HG03342 (cell line): Measurements from ENCODE around the gene MPO.

Source experiments
- ATAC-seq: cut with Tn5 transposase; IDR thresholded peaks from one replicate; pipeline ENCODE4 v1.9.1; 2021; ENCODE audit warnings: mild to moderate bottlenecking, moderate library complexity; ENCODE audit not compliant: unreplicated experiment

Gene MPO

GRCh38 chr17:58319173-58320162, 38.7 kb upstream of the MPO start:
- ATAC-seq = no peak

GRCh38 chr17:58318627-58319172, 38.0 kb upstream of the MPO start:
- no peak for ATAC-seq

- ATAC-seq = no peak
These were observed 37.3 kb upstream of the MPO start for GRCh38 chr17:58318065-58318481.

GRCh38 chr17:58317421-58318064, 36.8 kb upstream of the MPO start:
- peak; percentile 61 for ATAC-seq

GRCh38 chr17:58316260-58316960, 35.7 kb upstream of the MPO start:
- no peak for ATAC-seq

- no peak for ATAC-seq
These were observed 35.0 kb upstream of the MPO start for GRCh38 chr17:58315750-58316149.

GRCh38 chr17:58315281-58315711, 34.6 kb upstream of the MPO start:
- no peak for ATAC-seq

GRCh38 chr17:58314706-58315015, 33.9 kb upstream of the MPO start:
- no peak for ATAC-seq

- no peak for ATAC-seq
These were observed 33.3 kb upstream of the MPO start for GRCh38 chr17:58313815-58314705.

- ATAC-seq = no peak
These were observed 32.1 kb upstream of the MPO start for GRCh38 chr17:58312829-58313228.

- ATAC-seq = no peak
These were observed 31.4 kb upstream of the MPO start for GRCh38 chr17:58312021-58312630.

- no peak for ATAC-seq
These were observed 30.7 kb upstream of the MPO start for GRCh38 chr17:58311429-58311894.

- ATAC-seq = no peak
These were observed 30.0 kb upstream of the MPO start for GRCh38 chr17:58310511-58311428.

- ATAC-seq = no peak
These were observed 29.2 kb upstream of the MPO start for GRCh38 chr17:58309918-58310259.

- ATAC-seq = no peak
These were observed 28.5 kb upstream of the MPO start for GRCh38 chr17:58308985-58309917.

- no peak for ATAC-seq
These were observed 27.6 kb upstream of the MPO start for GRCh38 chr17:58308173-58308984.
